ENCODE measurements around the gene MYO5B.

DNA sequence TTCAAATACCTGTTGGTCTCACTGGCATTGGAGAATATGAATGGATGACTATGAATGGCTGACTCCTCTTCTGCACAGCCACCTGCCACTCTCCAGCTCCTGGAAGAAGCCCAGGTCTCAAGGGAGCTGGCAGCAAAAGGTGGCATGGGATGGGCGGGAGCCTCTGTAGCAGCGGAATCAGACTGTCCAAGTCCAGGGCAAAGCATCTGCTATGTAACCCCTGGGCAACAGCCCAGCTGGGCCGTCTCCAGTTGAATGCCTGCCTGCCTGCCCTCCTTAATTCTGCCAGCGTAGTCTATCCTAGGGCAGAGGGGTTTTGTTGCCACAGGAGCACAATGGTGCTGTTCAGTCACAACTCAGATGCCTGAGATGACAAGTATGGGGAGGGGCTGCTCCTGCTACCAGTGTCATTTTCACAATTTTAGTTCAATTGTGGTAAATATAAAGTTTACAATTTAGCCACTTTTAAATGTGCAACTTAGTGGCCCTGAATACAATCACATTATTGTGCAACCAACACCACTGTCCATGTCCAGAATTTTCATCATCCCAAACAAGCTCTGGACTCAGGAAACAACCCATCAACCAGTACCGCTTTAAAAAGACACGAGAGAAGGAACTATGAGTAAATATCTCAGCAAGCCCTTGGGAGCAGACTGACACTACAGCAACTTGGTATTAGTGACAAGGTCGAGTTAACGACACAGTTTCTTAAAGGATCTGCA, 115.2 kb downstream of the MYO5B start:
- TF ChIP-seq RAD21 (IDR thresholded peaks at IDR 0.05; ENCODE audit: insufficient read depth, low read depth, low read length) (no peak), POU2F2 (IDR thresholded peaks at IDR 0.05; ENCODE audit: borderline replicate concordance, low read depth, low read length) (no peak), DPF2 (IDR thresholded peaks at IDR 0.05) (no peak), EZH2 (IDR thresholded peaks at IDR 0.05; ENCODE audit: borderline replicate concordance, control insufficient read depth, low read depth, low read length) (no peak), POLR2A (IDR thresholded peaks at IDR 0.05; ENCODE audit: low read depth, low read length) (no peak), SUZ12 (IDR thresholded peaks at IDR 0.05; ENCODE audit: unreplicated experiment) (no peak)
- TF ChIP-seq, protein P1, sequence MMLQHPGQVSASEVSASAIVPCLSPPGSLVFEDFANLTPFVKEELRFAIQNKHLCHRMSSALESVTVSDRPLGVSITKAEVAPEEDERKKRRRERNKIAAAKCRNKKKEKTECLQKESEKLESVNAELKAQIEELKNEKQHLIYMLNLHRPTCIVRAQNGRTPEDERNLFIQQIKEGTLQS (IDR thresholded peaks at IDR 0.05; ENCODE audit: borderline replicate concordance, extremely low read depth, low read depth, low read length): no peak
- TF ChIP-seq, protein P2, sequence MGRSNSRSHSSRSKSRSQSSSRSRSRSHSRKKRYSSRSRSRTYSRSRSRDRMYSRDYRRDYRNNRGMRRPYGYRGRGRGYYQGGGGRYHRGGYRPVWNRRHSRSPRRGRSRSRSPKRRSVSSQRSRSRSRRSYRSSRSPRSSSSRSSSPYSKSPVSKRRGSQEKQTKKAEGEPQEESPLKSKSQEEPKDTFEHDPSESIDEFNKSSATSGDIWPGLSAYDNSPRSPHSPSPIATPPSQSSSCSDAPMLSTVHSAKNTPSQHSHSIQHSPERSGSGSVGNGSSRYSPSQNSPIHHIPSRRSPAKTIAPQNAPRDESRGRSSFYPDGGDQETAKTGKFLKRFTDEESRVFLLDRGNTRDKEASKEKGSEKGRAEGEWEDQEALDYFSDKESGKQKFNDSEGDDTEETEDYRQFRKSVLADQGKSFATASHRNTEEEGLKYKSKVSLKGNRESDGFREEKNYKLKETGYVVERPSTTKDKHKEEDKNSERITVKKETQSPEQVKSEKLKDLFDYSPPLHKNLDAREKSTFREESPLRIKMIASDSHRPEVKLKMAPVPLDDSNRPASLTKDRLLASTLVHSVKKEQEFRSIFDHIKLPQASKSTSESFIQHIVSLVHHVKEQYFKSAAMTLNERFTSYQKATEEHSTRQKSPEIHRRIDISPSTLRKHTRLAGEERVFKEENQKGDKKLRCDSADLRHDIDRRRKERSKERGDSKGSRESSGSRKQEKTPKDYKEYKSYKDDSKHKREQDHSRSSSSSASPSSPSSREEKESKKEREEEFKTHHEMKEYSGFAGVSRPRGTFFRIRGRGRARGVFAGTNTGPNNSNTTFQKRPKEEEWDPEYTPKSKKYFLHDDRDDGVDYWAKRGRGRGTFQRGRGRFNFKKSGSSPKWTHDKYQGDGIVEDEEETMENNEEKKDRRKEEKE (IDR thresholded peaks at IDR 0.05): no peak
- TF ChIP-seq, protein P3, sequence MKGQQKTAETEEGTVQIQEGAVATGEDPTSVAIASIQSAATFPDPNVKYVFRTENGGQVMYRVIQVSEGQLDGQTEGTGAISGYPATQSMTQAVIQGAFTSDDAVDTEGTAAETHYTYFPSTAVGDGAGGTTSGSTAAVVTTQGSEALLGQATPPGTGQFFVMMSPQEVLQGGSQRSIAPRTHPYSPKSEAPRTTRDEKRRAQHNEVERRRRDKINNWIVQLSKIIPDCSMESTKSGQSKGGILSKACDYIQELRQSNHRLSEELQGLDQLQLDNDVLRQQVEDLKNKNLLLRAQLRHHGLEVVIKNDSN (IDR thresholded peaks at IDR 0.05; ENCODE audit: borderline replicate concordance, extremely low read length, insufficient read depth, low read depth, low read length): no peak
- TF ChIP-seq, protein P4, sequence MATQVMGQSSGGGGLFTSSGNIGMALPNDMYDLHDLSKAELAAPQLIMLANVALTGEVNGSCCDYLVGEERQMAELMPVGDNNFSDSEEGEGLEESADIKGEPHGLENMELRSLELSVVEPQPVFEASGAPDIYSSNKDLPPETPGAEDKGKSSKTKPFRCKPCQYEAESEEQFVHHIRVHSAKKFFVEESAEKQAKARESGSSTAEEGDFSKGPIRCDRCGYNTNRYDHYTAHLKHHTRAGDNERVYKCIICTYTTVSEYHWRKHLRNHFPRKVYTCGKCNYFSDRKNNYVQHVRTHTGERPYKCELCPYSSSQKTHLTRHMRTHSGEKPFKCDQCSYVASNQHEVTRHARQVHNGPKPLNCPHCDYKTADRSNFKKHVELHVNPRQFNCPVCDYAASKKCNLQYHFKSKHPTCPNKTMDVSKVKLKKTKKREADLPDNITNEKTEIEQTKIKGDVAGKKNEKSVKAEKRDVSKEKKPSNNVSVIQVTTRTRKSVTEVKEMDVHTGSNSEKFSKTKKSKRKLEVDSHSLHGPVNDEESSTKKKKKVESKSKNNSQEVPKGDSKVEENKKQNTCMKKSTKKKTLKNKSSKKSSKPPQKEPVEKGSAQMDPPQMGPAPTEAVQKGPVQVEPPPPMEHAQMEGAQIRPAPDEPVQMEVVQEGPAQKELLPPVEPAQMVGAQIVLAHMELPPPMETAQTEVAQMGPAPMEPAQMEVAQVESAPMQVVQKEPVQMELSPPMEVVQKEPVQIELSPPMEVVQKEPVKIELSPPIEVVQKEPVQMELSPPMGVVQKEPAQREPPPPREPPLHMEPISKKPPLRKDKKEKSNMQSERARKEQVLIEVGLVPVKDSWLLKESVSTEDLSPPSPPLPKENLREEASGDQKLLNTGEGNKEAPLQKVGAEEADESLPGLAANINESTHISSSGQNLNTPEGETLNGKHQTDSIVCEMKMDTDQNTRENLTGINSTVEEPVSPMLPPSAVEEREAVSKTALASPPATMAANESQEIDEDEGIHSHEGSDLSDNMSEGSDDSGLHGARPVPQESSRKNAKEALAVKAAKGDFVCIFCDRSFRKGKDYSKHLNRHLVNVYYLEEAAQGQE (IDR thresholded peaks at IDR 0.05; ENCODE audit: low read depth, low read length): no peak
- TF ChIP-seq, protein P5, sequence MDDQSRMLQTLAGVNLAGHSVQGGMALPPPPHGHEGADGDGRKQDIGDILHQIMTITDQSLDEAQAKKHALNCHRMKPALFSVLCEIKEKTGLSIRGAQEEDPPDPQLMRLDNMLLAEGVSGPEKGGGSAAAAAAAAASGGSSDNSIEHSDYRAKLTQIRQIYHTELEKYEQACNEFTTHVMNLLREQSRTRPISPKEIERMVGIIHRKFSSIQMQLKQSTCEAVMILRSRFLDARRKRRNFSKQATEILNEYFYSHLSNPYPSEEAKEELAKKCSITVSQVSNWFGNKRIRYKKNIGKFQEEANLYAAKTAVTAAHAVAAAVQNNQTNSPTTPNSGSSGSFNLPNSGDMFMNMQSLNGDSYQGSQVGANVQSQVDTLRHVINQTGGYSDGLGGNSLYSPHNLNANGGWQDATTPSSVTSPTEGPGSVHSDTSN (IDR thresholded peaks at IDR 0.05; ENCODE audit: insufficient replicate concordance, low read depth, low read length): no peak
